HG03432 (cell line): ENCODE results near the gene LAMP2.
"Not testable (repeated sequence)": the region's sequence is repeated elsewhere in the genome, so short reads cannot be mapped to it uniquely, and the experiment has no call there.

Experiments
- ATAC-seq: cut with Tn5 transposase; IDR thresholded peaks from one replicate; pipeline ENCODE4 v1.9.1; 2021; ENCODE audit warnings: mild to moderate bottlenecking, moderate library complexity; ENCODE audit not compliant: unreplicated experiment

Gene LAMP2

DNA sequence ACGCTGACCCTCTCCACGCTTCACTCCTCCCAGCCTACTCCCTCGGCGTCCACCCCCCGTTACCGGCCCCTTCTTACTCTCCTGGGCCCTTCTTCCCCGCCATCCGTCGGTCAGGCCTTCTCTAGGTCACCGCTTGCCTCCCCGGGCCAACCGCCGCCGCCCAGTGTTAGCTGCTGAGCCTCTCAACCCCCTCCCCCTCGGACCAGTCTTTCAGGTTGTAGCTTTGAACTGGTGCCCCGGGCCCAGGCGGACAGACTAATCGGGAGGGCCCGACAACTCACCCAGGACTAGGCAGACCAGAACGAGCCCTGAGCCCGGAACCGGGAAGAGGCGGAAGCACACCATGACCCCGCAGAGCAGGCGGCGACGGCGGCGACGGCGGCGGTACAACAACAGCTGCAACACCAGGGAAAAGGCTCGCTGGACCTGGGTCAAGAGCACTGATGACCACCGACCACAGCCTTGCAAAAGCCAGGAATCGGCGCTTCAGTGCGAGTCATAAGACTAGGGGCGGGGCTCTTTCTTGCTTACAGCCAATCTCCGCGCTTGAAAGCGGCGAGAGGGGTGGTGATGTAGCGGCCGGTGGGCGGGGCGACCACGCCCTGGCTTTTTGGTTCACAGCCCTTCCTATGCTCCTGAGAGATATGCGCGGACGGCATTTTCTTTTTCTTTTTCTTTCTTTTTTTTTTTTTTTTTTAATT lies at the start of gene LAMP2:
TSS of gene LAMP2 (minus strand) at position 472 of the 701 bp plus-strand sequence. CDS start at position 345, 127 bp downstream.
- ATAC-seq, result peak; percentile 99

- ATAC-seq, result no peak
These were observed 48.8 kb upstream of the LAMP2 start for GRCh38 chrX:120517936-120518335.

GRCh38 chrX:120514236-120514635 lies 45.1 kb upstream of the LAMP2 start:
- ATAC-seq, result no peak

- no peak for ATAC-seq
These were observed 43.5 kb upstream of the LAMP2 start for GRCh38 chrX:120512627-120513026.

- ATAC-seq, result no peak
These were observed 43.1 kb upstream of the LAMP2 start for GRCh38 chrX:120512222-120512621.

- no peak for ATAC-seq
These were observed 35.5 kb upstream of the LAMP2 start for GRCh38 chrX:120504569-120504968.

DNA sequence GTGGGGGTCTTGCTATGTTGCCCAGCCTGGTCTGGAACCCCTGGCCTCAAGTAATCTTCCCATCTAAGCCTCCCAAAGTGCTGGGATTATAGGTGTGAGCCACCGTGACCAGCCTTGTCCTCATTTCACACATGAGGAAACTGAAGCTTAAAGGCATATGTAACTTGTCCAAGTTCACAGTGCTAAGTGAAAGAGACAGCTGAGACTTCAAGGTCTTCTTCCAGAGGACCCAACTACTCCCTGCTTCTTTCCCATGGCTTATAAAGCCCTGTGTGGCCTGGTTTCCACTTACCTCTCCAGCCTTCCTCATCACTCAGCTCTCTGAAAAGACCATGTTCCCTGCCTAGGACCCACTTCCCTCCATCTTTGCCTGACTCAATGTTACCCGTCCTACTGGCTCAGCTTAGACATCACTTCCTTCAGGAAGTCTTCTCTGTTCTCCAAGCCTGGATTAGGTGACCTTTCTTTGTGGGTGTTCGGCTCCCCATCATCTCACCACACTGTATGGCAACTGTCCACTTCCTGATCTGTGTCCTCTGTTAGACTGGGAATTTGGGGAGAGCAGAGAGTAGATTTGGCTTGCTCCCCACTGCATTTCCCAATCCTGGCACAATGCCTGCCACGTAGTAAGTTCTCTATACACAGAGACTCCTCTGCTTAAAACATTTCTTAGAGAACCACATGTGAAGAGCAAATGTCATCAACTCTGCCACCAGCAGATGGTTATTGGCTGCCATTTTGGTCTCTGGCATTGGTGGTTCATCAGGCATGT lies 30.4 kb upstream of the LAMP2 start:
- ATAC-seq, result no peak

DNA sequence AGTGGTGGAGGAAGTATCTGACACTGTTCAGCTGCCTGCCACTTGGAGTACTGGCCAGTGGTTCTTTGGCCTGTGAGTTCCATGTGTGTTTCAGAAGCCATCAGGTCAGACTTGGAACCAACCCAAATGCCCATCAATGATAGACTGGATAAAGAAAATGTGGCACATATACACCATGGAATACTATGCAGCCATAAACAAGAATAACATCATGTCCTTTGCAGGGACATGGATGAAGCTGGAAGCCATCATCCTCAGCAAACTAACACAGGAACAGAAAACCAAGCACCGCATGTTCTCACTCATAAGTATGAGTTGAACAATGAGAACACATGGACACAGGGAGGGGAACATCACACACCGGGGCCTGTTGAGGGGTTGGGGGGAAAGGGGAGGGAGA lies 21.0 kb upstream of the LAMP2 start:
- not testable (repeated sequence) for ATAC-seq

- no peak for ATAC-seq
These were observed 17.7 kb upstream of the LAMP2 start for GRCh38 chrX:120486786-120487185.

DNA sequence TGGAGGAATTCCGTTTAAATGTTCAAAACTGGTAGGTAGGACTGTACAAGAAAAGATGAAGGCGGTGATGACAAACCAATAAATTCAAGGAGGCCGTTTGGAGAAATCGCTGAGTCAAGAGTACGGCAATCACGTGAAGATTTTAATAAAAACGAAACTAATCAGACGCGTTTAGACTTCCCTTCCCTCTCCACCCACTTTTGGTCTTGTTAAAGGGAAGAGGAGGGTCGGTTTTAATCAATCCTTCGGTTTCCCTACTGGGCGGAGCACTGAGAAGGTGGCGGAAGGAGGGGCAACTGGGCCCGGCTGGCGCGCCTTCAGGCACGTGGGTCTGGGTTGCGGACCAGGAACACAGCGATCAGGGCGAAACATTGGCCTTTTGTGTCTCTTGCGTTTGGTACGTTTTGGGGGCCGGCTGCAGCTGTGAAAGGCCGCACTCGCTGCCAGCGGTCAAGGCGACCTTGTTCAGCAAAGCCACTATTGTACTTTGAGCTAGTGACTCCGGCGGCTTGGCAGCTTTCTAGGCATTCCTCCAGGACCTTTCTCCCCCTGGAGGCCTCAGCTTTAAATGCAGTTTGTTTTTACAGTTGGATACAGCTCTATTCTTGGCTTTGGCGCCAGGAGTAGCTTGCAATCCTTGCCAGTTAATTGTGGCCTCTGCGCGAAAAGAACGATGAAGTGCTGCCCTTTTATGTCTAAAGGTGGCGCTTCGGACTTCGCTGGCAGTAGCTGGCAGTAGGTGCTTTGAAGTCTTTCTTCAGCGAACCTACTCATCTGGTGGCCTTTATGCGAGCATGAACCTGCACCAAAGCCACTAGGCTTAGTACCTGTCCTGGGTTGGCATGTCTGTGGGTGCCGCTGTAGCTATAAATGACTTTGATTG lies 16.8 kb upstream of the LAMP2 start:
- peak; percentile 91 for ATAC-seq

DNA sequence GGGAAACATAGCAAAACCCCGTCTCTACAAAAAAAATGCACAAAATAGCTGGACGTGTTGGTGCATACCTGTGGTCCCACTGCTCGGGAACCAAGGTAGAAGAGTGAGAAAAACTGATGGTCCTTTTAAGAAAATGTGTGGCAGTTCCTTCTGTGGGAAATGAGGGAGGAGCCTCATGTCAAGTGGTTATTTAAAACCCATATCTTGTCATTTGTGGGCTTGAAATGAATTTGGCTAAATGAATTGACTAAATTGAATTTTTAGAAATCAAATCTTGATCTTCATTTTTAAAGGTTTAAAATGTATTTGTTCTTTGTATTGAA lies 16.2 kb upstream of the LAMP2 start:
- ATAC-seq, result peak; percentile 22

DNA sequence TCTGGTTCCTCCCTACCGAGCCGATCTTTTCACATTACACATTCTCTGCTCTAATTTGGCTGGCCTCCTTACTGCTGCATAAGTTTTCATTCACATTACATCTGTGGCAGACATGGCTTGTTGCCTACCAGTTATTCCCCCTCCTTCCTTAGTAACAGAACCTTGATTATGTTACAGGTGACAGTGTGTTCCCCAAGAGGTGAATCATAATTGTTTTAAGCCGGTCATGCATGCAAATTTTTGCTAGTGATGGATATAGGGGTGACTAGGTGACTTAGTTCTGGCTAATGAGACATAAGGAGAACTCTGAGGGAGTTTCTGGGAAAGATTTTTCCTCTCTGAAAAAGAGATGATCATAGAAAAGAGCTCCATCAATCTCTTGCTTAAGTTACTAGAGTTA lies 8.4 kb upstream of the LAMP2 start:
- no peak for ATAC-seq

GRCh38 chrX:120476714-120477113 lies 7.6 kb upstream of the LAMP2 start:
- no peak for ATAC-seq

- ATAC-seq, result not testable (repeated sequence)
These were observed 6.4 kb upstream of the LAMP2 start for GRCh38 chrX:120475447-120475846.

DNA sequence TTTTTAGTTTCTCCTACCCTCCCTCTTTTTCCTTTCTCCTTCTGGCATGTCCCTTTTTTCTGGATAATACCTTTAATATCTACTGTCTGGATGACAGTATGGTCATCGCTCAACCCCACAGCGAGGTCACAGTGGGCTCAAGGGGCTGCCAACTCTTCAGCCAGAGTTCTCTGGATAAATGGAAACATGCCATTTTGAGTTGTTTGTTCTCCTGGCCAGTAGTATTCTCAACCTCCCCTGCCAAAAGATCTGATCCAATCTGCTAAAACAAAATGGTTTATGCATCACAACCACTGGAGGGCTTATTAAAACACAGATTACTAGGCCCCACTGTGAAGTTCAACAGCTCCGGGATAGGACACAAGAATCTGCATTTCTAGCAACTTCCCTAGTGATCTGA lies 5.0 kb upstream of the LAMP2 start:
- no peak for ATAC-seq

DNA sequence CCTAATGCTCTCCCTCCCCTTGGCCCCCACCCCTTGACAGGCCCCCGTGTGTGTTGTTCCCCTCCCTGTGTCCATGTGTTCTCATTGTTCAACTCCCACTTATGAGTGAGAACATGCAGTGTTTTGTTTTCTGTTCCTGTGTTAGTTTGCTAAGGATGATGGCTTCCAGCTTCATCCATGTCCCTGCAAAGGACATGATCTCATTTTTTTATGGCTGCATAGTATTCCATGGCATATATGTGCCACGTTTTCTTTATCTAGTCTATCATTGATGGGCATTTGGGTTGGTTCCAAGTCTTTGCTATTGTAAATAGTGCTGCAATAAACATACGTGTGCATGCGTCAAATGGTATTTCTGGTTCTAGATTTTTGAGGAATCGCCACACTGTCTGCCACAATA lies 561 bp upstream of the LAMP2 start:
- not testable (repeated sequence) for ATAC-seq

DNA sequence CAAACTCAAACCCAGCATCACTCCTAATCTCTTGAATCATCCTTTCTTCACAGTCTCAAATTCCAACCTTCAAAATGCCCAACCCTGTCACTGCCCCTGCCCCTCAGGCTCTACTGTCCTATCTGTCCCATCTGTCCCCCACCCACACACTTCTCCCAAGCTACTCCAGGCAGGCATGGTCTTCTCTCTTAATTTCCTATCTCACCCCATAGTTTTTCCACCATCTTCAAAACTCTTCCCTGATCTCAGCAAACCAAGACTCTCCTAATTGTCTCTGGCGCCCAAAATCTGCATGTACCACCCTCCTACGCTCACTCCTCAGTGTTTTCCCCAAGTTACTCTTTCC lies 644 bp downstream of the LAMP2 start:
- no peak for ATAC-seq

GRCh38 chrX:120468071-120468470 lies 1.0 kb downstream of the LAMP2 start:
- no peak for ATAC-seq

- ATAC-seq, result no peak
These were observed 4.7 kb downstream of the LAMP2 start for GRCh38 chrX:120464411-120464810.

- ATAC-seq, result no peak
These were observed 5.9 kb downstream of the LAMP2 start for GRCh38 chrX:120463241-120463640.

GRCh38 chrX:120462370-120462769 lies 6.7 kb downstream of the LAMP2 start:
- no peak for ATAC-seq

GRCh38 chrX:120459309-120459708 lies 9.8 kb downstream of the LAMP2 start:
- ATAC-seq, result no peak
